H1 (cell line): Measurements from ENCODE around the gene KHSRP. TPM values are rescaled to one million over a fixed set of nuclear protein-coding genes. Genes with fewer than 3 reads are reported as not detected.

Experiments used
- CTCF ChIA-PET: fragments of 300-600 bp; sonication (Branson Sonifier 250); formaldehyde crosslinking; loops from one replicate; lab custom pipeline; 2021; ENCODE audit not compliant: partially characterized antibody; lab: Charles Lee
- POLR2A ChIA-PET: fragments of 300-600 bp; sonication (Branson Sonifier 250); formaldehyde crosslinking; loops from one replicate; lab custom pipeline; 2021; ENCODE audit warnings: inconsistent platforms; ENCODE audit not compliant: partially characterized antibody; lab: Charles Lee
- DNase-seq, 2 experiments: peaks; one replicate each; pipeline versions ENCODE4 v3.0.0 to v3.0.0-alpha.2; 2010 to 2022; ENCODE audit warnings: low spot score in 2 of 2, low read depth in 1 of 2, mixed read lengths in 1 of 2
- FAIRE-seq: peaks from 2 replicates; lab custom pipeline; 2011; peaks lifted over from hg19 to GRCh38; lab: Jason Lieb, UNC
- H2AFZ ChIP-seq: 2 replicates; pipeline ENCODE4 v1.8.1; 2012; ENCODE audit warnings: low read length, inconsistent platforms
- H2AK5ac ChIP-seq: 2 replicates; pipeline ENCODE4 v1.6.1; 2013; ENCODE audit warnings: low read depth, low read length
- H2BK120ac ChIP-seq: replicated peaks from 2 replicates; pipeline ENCODE3; 2013; ENCODE audit warnings: low read depth, low read length, inconsistent platforms
- H2BK12ac ChIP-seq: 2 replicates; pipeline ENCODE4 v1.6.1; 2013; ENCODE audit warnings: low read depth, low read length
- H2BK15ac ChIP-seq: 2 replicates; pipeline ENCODE4 v1.6.1; 2013; ENCODE audit warnings: low read length
- H2BK20ac ChIP-seq: 2 replicates; pipeline ENCODE4 v1.6.1; 2013; ENCODE audit warnings: low read length
- H2BK5ac ChIP-seq: 2 replicates; pipeline ENCODE4 v1.6.1; 2013; ENCODE audit warnings: low read depth, low read length
- H3K14ac ChIP-seq: 2 replicates; pipeline ENCODE4 v1.6.1; 2013; ENCODE audit warnings: inconsistent platforms; ENCODE audit not compliant: insufficient read length
- H3K18ac ChIP-seq: 2 replicates; pipeline ENCODE4 v1.6.1; 2013; ENCODE audit warnings: low read length; ENCODE audit errors: extremely low read depth
- H3K23ac ChIP-seq: 2 replicates; pipeline ENCODE4 v1.6.1; 2013; ENCODE audit warnings: inconsistent platforms; ENCODE audit not compliant: insufficient read length
- H3K23me2 ChIP-seq: 2 replicates; pipeline ENCODE4 v1.6.1; 2013; ENCODE audit warnings: low read depth, low read length
- H3K27ac ChIP-seq: 2 replicates; pipeline ENCODE4 v1.6.1; 2011; ENCODE audit warnings: low read depth, low read length, inconsistent platforms
- H3K27me3 ChIP-seq, 4 experiments: replicated peaks in 1 of 4; 1 replicate in 1 of 4; 2 replicates in 3 of 4; pipeline versions ENCODE4 v1.6.1 to v1.8.1; 2011 to 2013; ENCODE audit warnings: low read length in 3 of 4, mild to moderate bottlenecking in 3 of 4, inconsistent platforms in 2 of 4, mixed read lengths in 2 of 4, moderate library complexity in 1 of 4; ENCODE audit not compliant: control insufficient read depth in 3 of 4, insufficient read depth in 3 of 4; ENCODE audit errors: extremely low read depth in 1 of 4
- H3K36me3 ChIP-seq, 4 experiments: 2 replicates each; pipeline versions ENCODE4 v1.6.1 to v1.8.1; 2011 to 2013; ENCODE audit warnings: mild to moderate bottlenecking in 4 of 4, low read length in 3 of 4, moderate library complexity in 2 of 4, control low read depth in 1 of 4, inconsistent platforms in 1 of 4; ENCODE audit not compliant: insufficient read depth in 4 of 4, control insufficient read depth in 2 of 4
- H3K4ac ChIP-seq: replicated peaks from 2 replicates; pipeline ENCODE3; 2013; ENCODE audit warnings: low read length, low read depth, mixed read lengths, inconsistent platforms; ENCODE audit not compliant: insufficient read length
- H3K4me1 ChIP-seq, 4 experiments: replicated peaks in 1 of 4; 1 replicate in 1 of 4; 2 replicates in 3 of 4; pipeline versions ENCODE4 v1.6.1 to v1.8.1; 2011 to 2013; ENCODE audit warnings: low read length in 3 of 4, inconsistent platforms in 2 of 4, mixed read lengths in 1 of 4; ENCODE audit not compliant: insufficient read depth in 4 of 4, control insufficient read depth in 3 of 4
- H3K4me2 ChIP-seq, 2 experiments: 2 replicates each; pipeline versions ENCODE4 v1.6.1 to v1.8.1; 2011 to 2013; ENCODE audit warnings: low read depth in 2 of 2, low read length in 2 of 2, control low read depth in 1 of 2, inconsistent platforms in 1 of 2, mild to moderate bottlenecking in 1 of 2; ENCODE audit not compliant: insufficient read depth in 1 of 2
- H3K4me3 ChIP-seq, 4 experiments: fragments of 200-600, 300-600 bp in 1 of 4; sonication (generic), shearing (Covaris generic), sonication (Bioruptor Twin) in 1 of 4; 2 replicates each; pipeline versions ENCODE4 v1.5.1 to v1.8.1; 2011 to 2016; ENCODE audit warnings: low read length in 4 of 4, low read depth in 3 of 4, control low read depth in 2 of 4, inconsistent platforms in 2 of 4, mild to moderate bottlenecking in 2 of 4, mixed read lengths in 1 of 4, moderate library complexity in 1 of 4; ENCODE audit not compliant: insufficient read depth in 2 of 4; ENCODE audit errors: extremely low read depth in 1 of 4
- H3K56ac ChIP-seq: replicated peaks from 2 replicates; pipeline ENCODE3; 2013; ENCODE audit warnings: low read depth, mild to moderate bottlenecking, mixed read lengths, low read length, inconsistent platforms; ENCODE audit not compliant: insufficient read length
- H3K79me1 ChIP-seq: 2 replicates; pipeline ENCODE4 v1.6.1; 2013; ENCODE audit warnings: low read depth, low read length, control low read depth
- H3K79me2 ChIP-seq, 2 experiments: 2 replicates each; pipeline versions ENCODE4 v1.6.1 to v1.8.1; 2012 to 2013; ENCODE audit warnings: low read length in 2 of 2, mild to moderate bottlenecking in 2 of 2, inconsistent platforms in 1 of 2; ENCODE audit not compliant: insufficient read depth in 2 of 2, control insufficient read depth in 1 of 2
- H3K9ac ChIP-seq, 4 experiments: replicated peaks in 1 of 4; 1 replicate in 1 of 4; 2 replicates in 3 of 4; pipeline versions ENCODE4 v1.6.1 to v1.8.1; 2011 to 2013; ENCODE audit warnings: low read depth in 3 of 4, low read length in 3 of 4, control low read depth in 2 of 4, mild to moderate bottlenecking in 2 of 4, moderate library complexity in 2 of 4, inconsistent platforms in 1 of 4; ENCODE audit errors: extremely low read depth in 1 of 4
- H3K9me3 ChIP-seq, 2 experiments: 2 replicates each; pipeline versions ENCODE4 v1.6.1 to v1.8.1; 2012 to 2013; ENCODE audit warnings: mild to moderate bottlenecking in 2 of 2, moderate library complexity in 2 of 2, control low read depth in 1 of 2, inconsistent platforms in 1 of 2, low read depth in 1 of 2, low read length in 1 of 2, mixed read lengths in 1 of 2; ENCODE audit not compliant: insufficient read depth in 2 of 2
- H4K20me1 ChIP-seq, 2 experiments: replicated peaks in 1 of 2; 2 replicates each; pipeline versions ENCODE3 to v1.8.1; 2011 to 2013; ENCODE audit warnings: inconsistent platforms in 2 of 2, low read length in 2 of 2, mild to moderate bottlenecking in 1 of 2; ENCODE audit not compliant: insufficient read depth in 2 of 2, control insufficient read depth in 1 of 2
- H4K5ac ChIP-seq: 2 replicates; pipeline ENCODE4 v1.6.1; 2013; ENCODE audit warnings: low read length, low read depth, mixed read lengths, inconsistent platforms; ENCODE audit not compliant: insufficient read length
- H4K8ac ChIP-seq: 2 replicates; pipeline ENCODE4 v1.8.0; 2013; ENCODE audit warnings: mild to moderate bottlenecking, moderate library complexity, low read length, inconsistent platforms; ENCODE audit not compliant: insufficient read depth; ENCODE audit errors: extremely low read depth
- H4K91ac ChIP-seq: replicated peaks from 2 replicates; pipeline ENCODE3; 2013; ENCODE audit warnings: low read length, mixed read lengths, inconsistent platforms; ENCODE audit not compliant: insufficient read length
- CTBP2 ChIP-seq: IDR thresholded peaks from 2 replicates; pipeline ENCODE4 v1.7.0; 2011; ENCODE audit warnings: borderline replicate concordance, mild to moderate bottlenecking, moderate library complexity, mixed read lengths, low read length; ENCODE audit not compliant: insufficient read depth, insufficient read length
- EP300 ChIP-seq, 2 experiments: IDR thresholded peaks; 1 replicate in 1 of 2; 2 replicates in 1 of 2; pipeline ENCODE4 v1.6.1; 2011 to 2012; ENCODE audit warnings: low read depth in 2 of 2, low read length in 2 of 2, mild to moderate bottlenecking in 2 of 2, borderline replicate concordance in 1 of 2, inconsistent platforms in 1 of 2, moderate library complexity in 1 of 2
- NRF1 ChIP-seq: IDR thresholded peaks from 2 replicates; pipeline ENCODE4 v1.6.1; 2011; ENCODE audit warnings: mild to moderate bottlenecking, low read depth, low read length, improper control_type of control experiment
- WGBS, 2 experiments: shearing (Covaris generic) in 1 of 2; methylation state at CpG; one replicate each; pipeline versions ENCODE4 v1.1.6 to v1.1.7; 2013 to 2015; ENCODE audit warnings: low lambda C conversion rate in 2 of 2, mixed read lengths in 2 of 2, inconsistent platforms in 1 of 2, low coverage in 1 of 2, missing lambda C conversion rate in 1 of 2; ENCODE audit not compliant: insufficient replicate concordance in 2 of 2, insufficient coverage in 1 of 2, insufficient read length in 1 of 2; ENCODE audit errors: extremely low coverage in 1 of 2, missing lambda C conversion rate in 1 of 2; 5-methylcytosine and 5-hydroxymethylcytosine counted together
- polyA plus RNA-seq, 7 experiments: library from polyadenylated mRNA; depleted of rRNA in 3 of 7; stranded (reverse) in 5 of 7; unstranded in 2 of 7; fragments of >200 nt in 5 of 7; fragments of 200-250 nt in 2 of 7; gene quantifications; 1 replicate in 5 of 7; 2 replicates in 1 of 7; 4 replicates in 1 of 7; pipeline versions ENCODE4 v1.2.1 to v1.2.3, GENCODE V29; 2011 to 2013; ENCODE audit warnings: missing spikeins in 2 of 7, mixed read lengths in 2 of 7
- total RNA-seq: library from RNA; stranded (reverse); fragmentation: NEBNext Ultra II Directional; extraction: Animal tissue kit (Norgen Biotek cat#: 25700); gene quantifications from 2 replicates; pipeline ENCODE4 v1.2.1, GENCODE V29; 2021
- TF ChIP-seq, protein P1 (sequence below), 3 experiments: IDR thresholded peaks; 1 replicate in 2 of 3; 2 replicates in 1 of 3; pipeline versions ENCODE4 v1.5.1 to v1.6.1; 2011; ENCODE audit warnings: low read length in 3 of 3, mild to moderate bottlenecking in 3 of 3, inconsistent platforms in 2 of 3, low read depth in 1 of 3, moderate library complexity in 1 of 3; ENCODE audit not compliant: insufficient read depth in 1 of 3; ENCODE audit errors: control extremely low read depth in 1 of 3

KHSRP gene
- total and polyA plus RNA-seq, 2 of the 8 experiments (the other 6 are each of a cell fraction or from before 2014, with no cell fraction given), result 143 to 573 TPM

DNA sequence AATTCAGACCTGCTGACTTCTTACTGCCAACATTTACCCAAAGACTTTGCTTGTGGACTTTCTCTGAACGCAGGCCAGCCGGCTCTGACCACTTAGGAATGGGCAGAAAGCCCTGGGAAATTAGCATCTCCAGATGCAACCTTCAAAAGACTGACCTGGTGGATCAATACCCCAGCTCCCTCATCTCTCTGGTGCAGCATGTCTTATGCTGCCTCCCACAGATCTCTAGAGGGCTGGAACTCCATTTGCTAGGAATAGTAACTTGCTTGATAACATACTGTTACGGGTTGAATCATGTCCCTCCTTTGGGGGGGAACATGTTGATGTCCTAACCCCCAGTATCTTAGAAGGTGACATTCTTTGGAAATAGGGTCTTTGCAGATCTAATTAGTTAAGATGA is 21.8 kb upstream of the KHSRP start:
- H3K56ac ChIP-seq, result no peak overlapping the region
- CTCF ChIA-PET, result interaction anchor here (0.5 kb wide), 1 partner anchor 417 kb away, joined by 4 read pairs; no protein-coding TSS in a partner anchor
- H4K91ac ChIP-seq, result no peak overlapping the region
- no peaks in the 10 kb centered on the region for H3K79me1 ChIP-seq
- no peak overlapping the region for H3K4me3 ChIP-seq
- no peak overlapping the region for H2BK20ac ChIP-seq
- FAIRE-seq, result no peak
- no peak for TF ChIP-seq CTBP2
- TF ChIP-seq, protein P1, sequence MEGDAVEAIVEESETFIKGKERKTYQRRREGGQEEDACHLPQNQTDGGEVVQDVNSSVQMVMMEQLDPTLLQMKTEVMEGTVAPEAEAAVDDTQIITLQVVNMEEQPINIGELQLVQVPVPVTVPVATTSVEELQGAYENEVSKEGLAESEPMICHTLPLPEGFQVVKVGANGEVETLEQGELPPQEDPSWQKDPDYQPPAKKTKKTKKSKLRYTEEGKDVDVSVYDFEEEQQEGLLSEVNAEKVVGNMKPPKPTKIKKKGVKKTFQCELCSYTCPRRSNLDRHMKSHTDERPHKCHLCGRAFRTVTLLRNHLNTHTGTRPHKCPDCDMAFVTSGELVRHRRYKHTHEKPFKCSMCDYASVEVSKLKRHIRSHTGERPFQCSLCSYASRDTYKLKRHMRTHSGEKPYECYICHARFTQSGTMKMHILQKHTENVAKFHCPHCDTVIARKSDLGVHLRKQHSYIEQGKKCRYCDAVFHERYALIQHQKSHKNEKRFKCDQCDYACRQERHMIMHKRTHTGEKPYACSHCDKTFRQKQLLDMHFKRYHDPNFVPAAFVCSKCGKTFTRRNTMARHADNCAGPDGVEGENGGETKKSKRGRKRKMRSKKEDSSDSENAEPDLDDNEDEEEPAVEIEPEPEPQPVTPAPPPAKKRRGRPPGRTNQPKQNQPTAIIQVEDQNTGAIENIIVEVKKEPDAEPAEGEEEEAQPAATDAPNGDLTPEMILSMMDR (IDR thresholded peaks at IDR 0.05; ENCODE audit: control extremely low read depth in 1 of 3, insufficient read depth in 1 of 3, low read depth in 1 of 3, low read length in 3 of 3), result no peak
- no peak for TF ChIP-seq EP300 (IDR thresholded peaks at IDR 0.05; ENCODE audit: borderline replicate concordance in 1 of 2, low read depth in 2 of 2, low read length in 2 of 2)
- no peak for TF ChIP-seq NRF1
- TF ChIP-seq, all 59 proteins: peak for 0
- H2AFZ ChIP-seq, result no peak overlapping the region
- no peak overlapping the region for H3K27ac ChIP-seq
- H3K4ac ChIP-seq, result no peak overlapping the region
- no peak for DNase-seq
- no peaks in the 10 kb centered on the region for H3K23me2 ChIP-seq
- no peaks in the 10 kb centered on the region for H3K9me3 ChIP-seq
- H2BK15ac ChIP-seq, result no peak overlapping the region
- H2AK5ac ChIP-seq, result no peak overlapping the region
- no peaks in the 10 kb centered on the region for H3K27me3 ChIP-seq
- H3K36me3 ChIP-seq, result 0 out of 8 replicates have a peak, but pooled peaks cover 0 to under 1% (median 0%) of the 10 kb centered on the region in 4 experiments
- WGBS, 2 experiments, result 91% methylated on average over 3 of the region's 3 CpGs; no CpG with 5 or more reads in 1 of the 2 experiments
- no peak overlapping the region for H3K14ac ChIP-seq
- H4K5ac ChIP-seq, result no peak overlapping the region
- no peak overlapping the region for H3K4me2 ChIP-seq
- H3K9ac ChIP-seq, result no peak overlapping the region
- H3K4me1 ChIP-seq, result no peaks in the 10 kb centered on the region
- POLR2A ChIA-PET, result interaction anchor here (1.6 kb wide), 1 partner anchor 10 kb away, joined by 4 read pairs; no protein-coding TSS in a partner anchor
- no peak overlapping the region for H3K23ac ChIP-seq
- no peak overlapping the region for H2BK12ac ChIP-seq
- H3K18ac ChIP-seq, result no peak overlapping the region
- no peak overlapping the region for H4K8ac ChIP-seq
- H2BK120ac ChIP-seq, result no peak overlapping the region
- H2BK5ac ChIP-seq, result no peak overlapping the region
- H4K20me1 ChIP-seq, result no peaks in the 10 kb centered on the region
- H3K79me2 ChIP-seq, result no peaks in the 10 kb centered on the region
